ENCODE data around the gene KCNV2. TPM values are rescaled to one million over a fixed set of nuclear protein-coding genes. Genes with fewer than 3 reads are reported as not detected.

KCNV2 gene
- total RNA-seq, 1 donor from 2014 or later = not detected

DNA sequence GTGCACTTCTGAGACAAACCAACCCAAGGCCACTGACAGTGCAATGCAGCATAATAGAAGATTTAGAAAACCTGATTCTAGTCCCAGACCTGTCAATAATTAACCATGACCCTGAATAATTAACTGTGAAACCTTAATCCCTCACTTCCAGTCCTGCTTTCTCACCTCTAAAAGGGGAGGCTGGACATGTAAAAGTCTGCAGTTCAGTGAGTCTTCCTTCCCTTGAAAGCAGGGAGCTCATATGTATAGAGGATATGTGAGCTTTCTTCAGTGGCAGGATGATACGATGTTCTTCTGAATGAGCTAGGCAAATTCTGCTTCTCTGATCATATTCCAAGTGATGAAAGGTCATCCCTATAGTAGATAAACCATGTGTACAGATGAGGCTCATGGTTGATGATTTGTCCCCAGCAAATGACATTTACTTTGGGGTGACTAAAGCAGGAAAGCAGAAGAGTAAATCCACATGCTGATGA, 2.9 kb downstream of the KCNV2 start:
- DNase-seq (ENCODE audit: low read depth in 2 of 2) = no peak

DNA sequence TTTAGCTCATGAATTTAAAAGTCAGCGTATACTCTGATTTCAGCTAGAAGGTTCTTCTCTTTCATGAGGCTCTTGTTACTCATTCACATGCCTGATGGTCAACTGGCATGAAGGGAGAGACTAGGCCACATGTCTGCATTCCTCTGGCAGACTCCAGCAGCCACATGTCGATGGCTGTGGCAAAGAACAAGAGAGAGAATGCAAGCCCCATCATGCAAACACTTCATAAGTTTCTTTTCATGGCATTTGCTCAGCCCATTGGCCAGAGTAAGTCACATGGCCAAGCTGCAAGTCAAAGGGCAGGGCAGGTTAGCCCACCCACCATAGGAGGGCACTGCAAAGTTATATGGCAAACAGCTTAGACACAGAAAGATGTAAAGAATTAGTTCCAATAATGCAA, 5.4 kb downstream of the KCNV2 start:
- DNase-seq (ENCODE audit: low read depth in 2 of 2) = no peak

DNA sequence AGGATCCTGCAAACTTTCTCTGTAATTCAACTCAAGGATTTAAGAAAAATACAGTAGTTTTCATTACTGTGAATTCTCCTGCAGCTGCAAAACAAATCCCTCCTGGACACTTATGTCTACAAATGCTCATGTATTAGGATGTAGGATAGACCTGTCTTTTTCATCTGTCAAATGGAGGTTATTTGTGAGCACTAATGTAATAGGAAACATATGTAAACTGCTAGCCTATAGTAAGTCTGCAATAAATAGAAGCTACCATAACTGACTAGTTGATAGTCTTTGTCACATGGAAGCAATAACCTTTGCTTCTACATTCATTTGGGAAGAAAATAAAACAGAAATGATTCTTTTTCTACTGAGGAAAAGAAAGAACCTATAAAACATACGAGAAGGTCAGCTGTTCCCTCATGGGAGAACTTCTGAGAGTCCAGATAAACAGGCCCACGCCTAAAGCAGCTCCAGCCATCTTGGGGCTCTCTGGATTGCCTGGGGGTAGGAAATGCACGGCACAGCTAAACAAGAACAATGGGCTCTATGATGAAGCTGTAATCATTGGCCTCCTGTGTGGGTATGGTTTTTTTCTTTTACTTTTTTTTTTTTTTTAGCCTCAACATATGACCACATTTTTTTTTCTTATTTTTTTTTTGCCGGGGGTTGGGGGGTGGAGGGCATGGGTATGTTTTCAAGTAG, 6.2 kb downstream of the KCNV2 start:
- no peak for DNase-seq (ENCODE audit: low read depth in 2 of 2)

DNA sequence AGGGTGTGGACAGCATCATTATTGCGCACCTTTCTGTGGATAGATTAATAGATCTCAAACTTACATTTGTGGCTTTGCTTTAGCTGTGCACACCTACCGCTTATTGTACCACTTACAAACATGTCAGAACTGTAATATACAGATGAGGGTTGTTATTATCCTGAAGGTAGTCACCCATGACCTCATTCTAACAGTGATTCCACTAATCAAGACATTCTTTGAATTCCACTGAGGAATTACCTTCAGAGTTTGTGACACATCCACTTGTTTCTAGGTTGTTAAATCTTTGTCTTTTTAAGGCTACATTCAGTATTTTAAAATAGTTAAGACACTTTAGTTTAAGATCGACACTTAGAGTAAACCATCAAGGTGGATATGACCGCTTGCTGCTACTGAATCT, 7.8 kb downstream of the KCNV2 start:
- no peak for DNase-seq (ENCODE audit: low read depth in 2 of 2)

DNA sequence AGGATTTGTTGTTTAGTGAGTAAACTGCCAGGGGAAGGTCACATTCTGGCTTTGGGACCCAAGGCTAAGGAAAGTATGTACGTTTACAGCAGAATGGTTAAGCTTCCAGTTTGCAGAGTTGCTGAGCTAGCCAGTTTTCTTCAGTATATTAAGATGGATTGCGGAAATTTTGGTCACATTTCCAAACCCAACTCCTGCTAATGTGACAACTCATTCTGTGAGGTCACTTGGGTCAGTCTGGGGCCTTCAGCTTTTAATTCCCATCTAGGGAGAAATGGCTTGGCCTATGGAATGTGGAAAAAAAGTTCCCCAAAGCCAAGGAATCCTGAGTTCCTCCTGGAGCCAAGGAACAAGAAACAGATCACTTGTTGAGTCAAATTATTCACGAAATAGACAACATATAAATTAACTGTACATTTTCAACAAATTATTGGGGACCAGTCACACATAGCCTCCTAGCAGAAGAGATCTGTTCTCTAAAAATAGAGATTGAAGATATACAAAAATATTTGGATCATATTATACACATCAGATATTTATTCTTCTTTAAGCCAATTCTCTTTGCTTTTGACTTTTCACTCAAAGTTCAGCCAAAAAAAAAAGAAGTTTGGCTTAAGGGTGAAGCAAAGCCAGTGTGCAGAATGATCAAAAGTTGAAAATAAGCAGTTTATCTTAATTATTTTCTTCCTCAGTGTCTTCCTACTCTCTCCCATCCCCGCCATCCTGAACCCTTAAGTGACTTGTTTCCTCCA, 8.8 kb downstream of the KCNV2 start:
- DNase-seq (ENCODE audit: low read depth in 2 of 2) = no peak

DNA sequence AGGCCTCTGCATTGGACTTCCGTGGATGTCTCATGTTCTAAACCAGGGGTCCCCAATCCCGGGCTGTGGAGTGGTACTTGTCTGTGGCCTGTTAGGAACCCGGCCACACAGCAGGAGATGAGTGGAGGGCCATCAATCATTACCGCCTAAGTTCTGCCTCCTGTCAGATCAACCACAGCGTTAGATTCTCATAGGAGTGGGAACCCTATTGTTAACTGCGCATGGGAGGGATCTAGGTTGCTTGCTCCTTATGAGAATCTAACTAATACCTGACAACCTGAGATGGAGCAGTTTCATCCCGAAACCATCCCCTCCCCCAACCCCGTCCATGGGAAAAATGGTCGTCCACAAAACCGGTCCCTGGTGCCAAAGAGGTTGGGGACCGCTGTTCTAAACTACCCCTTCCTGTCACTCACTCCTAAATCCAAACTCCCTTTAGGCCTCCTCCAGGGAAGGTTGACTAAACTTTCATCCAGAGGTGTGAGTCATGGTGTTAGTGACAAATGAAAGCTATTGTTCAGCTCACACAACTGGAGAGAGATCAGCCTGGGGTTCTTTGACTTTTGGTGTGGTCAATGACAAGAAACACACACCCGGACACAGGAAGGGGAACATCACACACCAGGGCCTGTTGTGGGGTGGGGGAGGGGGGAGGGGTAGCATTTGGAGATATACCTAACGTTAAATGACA, 9.5 kb downstream of the KCNV2 start:
- DNase-seq (ENCODE audit: low read depth in 2 of 2) = peak; percentile 26 to 63

DNA sequence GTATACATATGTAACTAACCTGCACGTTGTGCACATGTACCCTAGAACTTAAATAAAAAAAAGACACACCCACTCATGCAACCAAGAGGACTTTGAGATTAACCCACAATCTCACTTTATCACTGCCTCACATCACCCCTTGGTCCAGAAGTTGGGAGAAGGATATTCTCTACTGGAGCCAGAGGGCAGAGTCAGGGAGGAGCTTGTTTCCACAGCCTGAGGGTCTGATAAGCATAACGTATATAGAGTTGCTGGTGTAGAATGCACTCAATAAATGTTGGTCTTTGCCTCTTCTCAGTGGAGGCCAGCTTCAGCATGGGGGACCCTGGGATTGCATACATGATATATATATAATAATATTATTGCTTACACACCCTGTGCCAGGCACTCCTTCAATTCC, 10.1 kb downstream of the KCNV2 start:
- no peak for DNase-seq (ENCODE audit: low read depth in 2 of 2)

DNA sequence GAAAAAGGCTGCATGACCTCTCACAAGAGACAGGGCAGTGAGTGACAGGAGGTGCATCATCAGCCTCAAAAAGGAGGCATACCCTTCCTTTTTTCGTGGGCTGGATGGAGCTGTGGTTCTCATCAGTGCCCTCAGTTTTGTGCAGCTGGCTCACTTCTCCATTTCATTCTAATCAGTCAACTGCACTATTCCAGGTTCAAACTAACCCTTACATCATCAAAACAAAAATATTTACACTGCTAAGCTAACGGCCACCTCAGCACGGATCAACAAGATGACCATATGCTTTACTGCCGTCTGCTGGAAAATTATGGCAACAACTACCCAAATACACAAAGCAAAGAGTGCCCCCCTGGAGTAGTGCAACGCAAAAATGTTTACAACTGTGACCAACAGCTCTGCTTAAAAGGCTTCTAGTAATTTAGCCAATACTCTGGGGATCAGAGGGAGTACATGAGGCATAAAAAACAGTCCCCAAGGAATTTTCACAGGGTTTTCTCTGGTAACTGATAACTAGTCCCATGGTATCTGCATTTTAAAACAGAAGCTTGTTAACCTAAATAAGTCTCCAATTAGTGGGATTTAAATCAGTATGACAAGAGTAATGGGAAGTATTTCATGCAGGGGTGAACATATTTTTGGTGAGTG, 10.8 kb downstream of the KCNV2 start:
- peak; percentile 79 to 84 for DNase-seq (ENCODE audit: low read depth in 2 of 2)

DNA sequence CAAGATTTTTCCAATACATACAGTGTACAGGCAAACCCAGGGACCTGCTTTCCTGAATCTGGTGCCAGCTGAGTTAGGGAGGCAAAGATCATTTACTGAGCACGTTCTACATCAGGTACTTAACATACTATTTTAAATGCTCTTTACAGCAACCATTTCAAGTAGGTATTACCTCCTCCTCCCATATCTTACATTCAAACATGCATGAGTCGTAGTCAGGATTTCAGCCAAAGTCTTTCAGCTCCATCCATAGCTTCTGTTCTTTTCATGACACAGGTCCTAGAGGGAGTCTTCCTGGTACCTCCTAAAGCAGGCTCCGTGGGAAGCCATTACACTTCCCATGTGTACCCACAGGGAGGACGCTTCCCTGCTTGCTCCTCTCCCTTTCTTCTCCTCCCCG, 11.7 kb downstream of the KCNV2 start:
- no peak for DNase-seq (ENCODE audit: low read depth in 2 of 2)

DNA sequence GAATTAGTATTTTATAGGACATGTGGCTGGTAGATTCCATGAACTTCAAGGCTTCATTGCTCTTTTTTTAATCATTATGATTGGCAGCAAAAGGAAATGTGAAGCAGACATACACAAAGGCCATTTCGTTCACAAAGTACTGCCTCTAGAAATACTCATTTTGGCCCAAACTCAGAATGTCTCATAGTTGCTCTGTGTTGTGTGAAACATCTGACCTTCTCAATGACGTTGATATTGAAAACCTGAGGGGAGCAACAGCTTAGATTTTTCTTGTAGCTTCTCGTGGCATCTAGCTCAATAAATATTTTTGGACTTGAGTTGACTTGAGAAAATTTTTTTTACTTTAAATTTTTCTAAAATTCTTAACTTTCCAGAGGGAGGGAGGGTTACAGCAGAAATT, 12.4 kb downstream of the KCNV2 start:
- peak in 1 of 2 donors; percentile 41 for DNase-seq (ENCODE audit: low read depth in 2 of 2)

DNA sequence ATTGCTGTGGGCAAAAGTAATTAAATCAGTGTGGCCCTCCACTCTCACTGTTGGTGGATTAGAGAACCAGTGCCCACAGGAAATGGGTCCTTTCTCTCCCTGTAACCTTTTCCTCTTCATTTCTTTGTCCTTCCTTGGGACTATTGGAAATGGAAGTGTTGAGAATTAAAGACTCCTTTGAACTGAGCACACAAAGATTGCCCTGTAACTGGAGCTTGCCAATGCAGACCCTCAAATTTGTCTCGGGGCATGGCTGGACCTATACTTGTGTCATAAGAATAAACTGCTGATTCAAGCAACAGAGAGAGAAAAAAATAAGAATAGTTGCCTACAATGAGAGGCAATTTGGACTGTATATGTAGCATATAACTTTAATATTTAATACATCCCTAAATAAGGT, 13.7 kb downstream of the KCNV2 start:
- no peak for DNase-seq (ENCODE audit: low read depth in 2 of 2)

DNA sequence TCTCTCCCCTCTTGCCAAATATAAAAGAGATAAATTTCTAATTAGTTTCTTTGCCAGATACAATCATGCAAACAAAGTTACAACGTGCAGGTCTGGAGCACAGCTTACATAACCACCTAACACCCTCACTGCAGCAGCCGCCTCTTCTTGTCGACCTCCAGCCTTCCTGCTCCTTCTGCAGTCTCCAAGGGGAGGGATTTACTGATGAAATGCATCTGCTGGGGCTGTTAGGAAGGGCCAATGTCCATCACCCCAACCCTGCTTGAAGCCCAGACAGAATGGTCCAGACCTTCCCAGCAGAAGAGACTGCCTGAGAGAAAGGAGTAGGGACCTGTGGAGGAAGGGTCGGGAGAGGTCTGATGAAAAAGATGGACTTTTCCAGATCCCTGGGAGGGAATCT, 15.2 kb downstream of the KCNV2 start:
- no peak for DNase-seq (ENCODE audit: low read depth in 2 of 2)

DNA sequence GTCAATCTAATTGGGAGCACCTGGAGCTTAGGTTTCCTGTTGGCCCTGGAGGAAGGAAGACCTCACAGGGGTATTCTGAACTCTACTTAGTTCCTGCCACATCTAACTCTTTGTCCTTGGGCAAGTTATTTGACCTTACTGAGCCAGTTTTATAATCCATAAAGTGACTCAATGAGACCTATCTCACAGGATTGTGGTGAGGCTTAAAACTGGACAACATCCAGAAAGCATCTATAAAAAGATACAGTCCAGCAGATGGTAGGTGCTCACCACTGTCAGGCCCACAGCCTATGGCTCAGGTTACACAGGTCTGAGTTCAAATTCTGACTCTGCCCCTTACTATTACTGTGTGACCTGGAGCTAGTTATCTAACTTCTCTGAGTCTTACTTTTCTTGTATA, 23.3 kb downstream of the KCNV2 start:
- DNase-seq (ENCODE audit: low read depth in 2 of 2) = no peak

DNA sequence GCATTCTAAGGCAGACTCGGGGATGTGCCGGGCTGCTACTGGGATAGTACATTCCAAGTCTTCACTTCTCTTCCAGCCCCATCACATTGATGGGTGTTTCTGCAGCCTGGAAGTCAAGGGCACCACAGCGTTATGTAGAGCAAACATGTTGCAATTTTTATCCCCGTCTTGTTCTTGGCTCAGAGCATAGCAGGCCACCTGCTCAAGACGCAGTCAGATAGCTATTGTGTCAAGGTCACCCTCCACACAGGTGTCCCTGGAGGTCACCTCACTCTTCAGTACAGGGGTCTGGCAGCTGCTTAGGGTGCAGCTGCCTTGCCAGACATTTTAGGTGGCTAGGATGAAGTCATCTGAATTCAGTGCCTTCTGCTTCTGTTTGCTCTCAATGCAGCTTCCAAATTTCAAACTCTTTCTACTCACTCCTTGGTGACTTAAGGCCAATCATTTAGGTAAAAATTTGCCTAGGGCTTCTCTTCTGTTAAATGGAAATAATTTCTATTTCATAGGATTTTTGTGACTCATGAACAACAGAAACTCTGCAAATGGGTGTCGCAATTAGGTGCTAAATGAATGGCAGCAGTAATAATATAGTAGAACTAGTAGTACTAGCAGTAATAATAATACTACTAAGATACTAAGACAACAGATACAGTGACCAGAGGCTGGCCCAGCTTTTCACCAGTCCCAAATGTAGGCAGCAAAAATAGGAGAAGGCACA, 24.3 kb downstream of the KCNV2 start:
- no peak for DNase-seq (ENCODE audit: low read depth in 2 of 2)

DNA sequence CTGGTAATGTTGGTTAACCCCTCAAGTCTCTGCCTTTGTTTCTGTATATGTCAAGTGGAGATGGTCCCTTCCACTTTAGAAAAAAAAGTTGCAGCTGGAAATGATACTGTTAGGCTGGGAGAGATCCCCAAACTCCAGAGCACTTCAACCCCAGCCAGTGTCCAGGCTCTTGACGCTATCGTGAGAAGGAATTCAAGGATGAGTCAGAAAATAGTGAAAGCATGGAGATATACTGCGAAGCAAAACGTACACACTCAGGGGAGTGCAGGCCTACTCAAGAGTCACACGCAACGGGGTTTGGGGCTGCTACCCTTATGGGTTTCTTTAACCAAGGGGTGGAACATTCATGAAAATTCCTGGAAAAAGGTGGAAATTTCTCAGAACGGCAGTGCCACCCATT, 24.9 kb downstream of the KCNV2 start:
- DNase-seq (ENCODE audit: low read depth in 2 of 2) = no peak

DNA sequence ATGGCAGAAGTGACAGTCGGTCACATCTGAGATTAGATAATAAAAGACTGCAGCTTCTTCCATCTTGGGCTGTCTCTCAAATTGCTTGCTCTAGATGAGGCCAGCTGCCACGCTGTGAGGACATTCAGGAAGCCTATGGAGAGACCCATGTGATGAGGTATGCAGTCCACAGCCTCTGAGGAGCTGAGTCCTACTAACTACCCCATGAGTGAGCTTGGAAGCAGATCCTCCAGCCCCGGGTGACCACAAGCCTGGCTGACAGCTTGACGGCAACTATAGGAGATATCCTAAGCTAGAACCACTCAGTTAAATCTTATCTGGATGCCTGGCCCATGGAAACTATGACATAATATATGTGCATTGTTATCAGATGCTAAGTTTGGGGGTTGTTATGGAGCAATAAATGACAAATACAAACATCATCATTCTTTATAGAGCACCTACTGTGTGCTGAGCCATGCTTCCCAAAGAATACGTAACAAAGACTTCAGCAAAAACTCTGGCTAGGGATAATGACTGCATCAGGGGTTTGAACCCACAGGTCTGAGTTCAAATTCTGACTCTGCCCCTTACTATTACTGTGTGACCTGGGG, 26.7 kb downstream of the KCNV2 start:
- no peak for DNase-seq (ENCODE audit: low read depth in 2 of 2)

DNA sequence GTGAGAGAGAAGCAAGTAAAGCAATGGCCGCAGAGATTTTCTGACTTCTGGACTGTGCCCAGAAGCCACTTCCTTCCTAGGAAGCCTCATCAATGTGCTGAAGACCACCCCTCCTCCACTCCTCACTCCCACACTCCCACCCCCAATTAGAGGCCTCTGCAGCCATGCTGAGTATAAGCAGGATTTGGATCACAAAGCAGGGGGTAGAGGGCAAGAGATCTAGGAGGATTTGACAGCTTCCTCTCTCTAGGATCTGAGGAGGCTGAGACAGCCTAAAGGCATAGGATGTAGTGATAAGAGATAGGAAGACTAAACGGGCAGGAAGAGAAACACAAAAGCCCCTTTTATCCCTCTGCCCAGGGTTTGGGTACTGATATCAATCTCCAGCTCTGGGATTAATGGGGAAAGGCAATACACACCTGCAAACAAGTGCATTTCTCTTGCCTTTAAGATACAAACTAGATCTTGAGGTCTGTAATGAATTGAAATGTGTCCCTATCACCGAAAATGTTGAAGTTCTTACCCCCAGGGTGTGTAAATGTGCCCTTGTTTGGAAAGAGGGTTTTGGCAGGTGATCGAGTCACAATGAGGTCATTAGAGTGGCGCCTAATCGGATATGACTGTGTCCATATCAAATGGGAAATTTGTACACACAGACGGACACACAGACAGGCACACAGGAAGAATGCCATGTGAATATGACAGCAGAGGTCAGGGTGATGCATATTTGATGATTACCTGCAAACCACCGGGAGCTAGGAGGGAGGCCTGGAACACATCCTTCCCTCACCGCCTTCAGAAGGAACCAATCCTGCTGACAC, 28.5 kb downstream of the KCNV2 start:
- DNase-seq (ENCODE audit: low read depth in 2 of 2) = peak; percentile 11 to 13

DNA sequence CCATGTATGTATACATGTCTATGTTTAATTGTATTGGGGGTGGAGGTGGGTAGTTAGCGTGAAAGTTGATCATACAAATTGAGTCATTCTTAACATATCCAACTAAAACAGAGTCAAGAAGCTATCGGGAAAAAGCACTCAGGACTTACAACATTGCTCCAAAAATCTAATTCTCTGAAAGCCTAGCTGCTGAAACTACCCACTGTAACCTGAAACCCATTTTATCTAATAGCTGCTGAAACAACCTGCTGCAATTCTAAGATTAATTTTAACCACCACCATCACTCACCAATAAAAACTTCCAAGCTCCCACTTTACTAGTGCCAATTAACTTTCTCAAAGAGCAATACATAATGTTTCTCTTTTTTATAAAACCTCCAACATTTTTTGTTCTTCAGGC, 32.2 kb downstream of the KCNV2 start:
- no peak for DNase-seq (ENCODE audit: low read depth in 2 of 2)

DNA sequence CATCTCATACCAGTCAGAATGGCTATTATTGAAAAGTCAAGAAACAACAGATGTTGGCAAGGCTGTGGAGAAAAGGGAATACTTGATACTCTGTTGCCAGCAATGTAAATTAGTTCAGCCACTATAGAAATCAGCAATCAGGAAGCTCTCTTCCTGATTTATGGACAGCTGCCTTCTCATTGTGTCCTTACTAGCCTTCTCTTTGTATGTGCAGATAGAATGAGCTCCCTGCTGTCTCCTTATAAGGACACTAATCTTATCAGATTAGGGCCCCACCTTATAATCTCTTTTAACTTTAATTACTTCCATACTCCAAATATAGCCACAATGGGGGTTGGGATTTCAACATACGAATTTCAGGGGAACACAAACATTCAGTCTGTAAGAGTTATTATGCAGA, 38.0 kb downstream of the KCNV2 start:
- no peak for DNase-seq (ENCODE audit: low read depth in 2 of 2)

Measured in lung microvascular endothelial cell (primary cell).